LNCAP (cell line): ENCODE data around the gene TP53TG5.

ENCODE experiments used
- TF ChIP-seq, protein P1 (sequence below): fragments of 450-650 bp; IDR thresholded peaks from 2 replicates; pipeline ENCODE4 v1.5.1; 2017; ENCODE audit warnings: mild to moderate bottlenecking

TP53TG5 gene

DNA sequence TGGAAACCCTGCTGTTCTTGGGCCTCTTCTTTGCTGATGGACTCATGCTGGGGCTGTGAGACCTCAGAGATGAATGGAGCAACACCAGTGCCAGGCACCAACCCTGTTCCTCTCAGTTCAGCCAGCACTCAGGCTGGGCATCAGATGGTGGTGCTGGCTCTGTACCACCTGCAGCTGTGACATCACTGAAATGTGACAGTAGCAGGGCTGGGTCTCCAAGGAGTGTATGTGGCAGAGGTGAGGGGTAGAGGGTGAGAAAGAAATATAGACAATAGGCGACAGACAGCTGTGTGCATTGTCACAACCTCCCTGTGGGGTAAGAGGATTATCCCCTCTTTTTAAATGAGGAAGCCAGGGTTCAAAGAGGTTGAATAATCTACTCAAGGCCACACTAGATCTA is at the start of gene TP53TG5:
Gene TP53TG5 (minus strand): TSS at position 135 of the 400 bp plus-strand sequence. CDS start 89 bp downstream, at position 46.
- TF ChIP-seq, protein P1, sequence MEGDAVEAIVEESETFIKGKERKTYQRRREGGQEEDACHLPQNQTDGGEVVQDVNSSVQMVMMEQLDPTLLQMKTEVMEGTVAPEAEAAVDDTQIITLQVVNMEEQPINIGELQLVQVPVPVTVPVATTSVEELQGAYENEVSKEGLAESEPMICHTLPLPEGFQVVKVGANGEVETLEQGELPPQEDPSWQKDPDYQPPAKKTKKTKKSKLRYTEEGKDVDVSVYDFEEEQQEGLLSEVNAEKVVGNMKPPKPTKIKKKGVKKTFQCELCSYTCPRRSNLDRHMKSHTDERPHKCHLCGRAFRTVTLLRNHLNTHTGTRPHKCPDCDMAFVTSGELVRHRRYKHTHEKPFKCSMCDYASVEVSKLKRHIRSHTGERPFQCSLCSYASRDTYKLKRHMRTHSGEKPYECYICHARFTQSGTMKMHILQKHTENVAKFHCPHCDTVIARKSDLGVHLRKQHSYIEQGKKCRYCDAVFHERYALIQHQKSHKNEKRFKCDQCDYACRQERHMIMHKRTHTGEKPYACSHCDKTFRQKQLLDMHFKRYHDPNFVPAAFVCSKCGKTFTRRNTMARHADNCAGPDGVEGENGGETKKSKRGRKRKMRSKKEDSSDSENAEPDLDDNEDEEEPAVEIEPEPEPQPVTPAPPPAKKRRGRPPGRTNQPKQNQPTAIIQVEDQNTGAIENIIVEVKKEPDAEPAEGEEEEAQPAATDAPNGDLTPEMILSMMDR: no peak

DNA sequence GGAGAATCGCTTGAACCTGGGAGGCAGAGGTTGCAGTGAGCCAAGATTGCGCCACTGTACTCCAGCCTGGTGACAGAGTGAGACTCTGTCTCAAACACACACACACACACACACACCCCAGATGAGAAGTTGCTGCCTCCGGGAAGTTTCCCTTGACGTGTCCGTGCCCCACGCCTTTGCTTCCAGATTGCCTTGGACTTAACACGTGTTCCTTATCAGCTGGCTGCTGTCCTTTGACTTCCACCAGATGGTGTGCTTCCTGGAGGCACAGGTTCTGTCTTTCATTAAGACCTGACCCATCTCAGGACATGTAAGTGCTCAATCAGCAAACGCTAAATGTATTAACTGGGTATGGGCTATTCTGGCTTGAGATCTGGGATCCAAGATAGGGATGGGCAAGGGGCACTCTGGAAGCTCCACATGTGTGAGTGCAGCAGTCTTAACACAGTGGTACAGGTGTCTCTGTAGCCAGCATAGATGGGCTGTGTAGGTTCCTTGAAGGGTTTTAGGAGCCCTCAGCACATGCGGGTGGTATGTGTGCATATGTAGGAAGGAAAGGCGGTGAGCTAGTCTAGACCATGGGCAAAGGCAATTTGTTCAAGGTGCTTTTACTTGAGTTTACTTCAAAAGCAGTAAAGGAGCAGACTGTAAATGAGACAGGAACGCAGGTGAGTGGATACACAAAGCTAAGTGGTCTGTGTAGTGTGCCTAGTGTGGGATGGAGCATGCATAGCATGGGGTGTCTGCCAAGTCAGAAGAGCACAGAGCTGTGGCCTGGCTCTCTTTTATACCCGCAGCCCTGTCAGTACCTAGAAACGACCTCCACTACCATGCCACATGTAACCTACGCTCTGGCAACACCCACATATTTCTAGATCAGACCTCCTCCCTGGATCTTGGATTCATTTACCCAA is 49.4 kb upstream of the TP53TG5 start:
- TF ChIP-seq, protein P1: no peak

- TF ChIP-seq, protein P1: no peak
Observed at GRCh38 chr20:45426320-45427016, 48.3 kb upstream of the TP53TG5 start.

GRCh38 chr20:45425561-45425960 is 47.4 kb upstream of the TP53TG5 start:
- TF ChIP-seq, protein P1: no peak

GRCh38 chr20:45423700-45424099 is 45.6 kb upstream of the TP53TG5 start:
- TF ChIP-seq, protein P1: no peak

DNA sequence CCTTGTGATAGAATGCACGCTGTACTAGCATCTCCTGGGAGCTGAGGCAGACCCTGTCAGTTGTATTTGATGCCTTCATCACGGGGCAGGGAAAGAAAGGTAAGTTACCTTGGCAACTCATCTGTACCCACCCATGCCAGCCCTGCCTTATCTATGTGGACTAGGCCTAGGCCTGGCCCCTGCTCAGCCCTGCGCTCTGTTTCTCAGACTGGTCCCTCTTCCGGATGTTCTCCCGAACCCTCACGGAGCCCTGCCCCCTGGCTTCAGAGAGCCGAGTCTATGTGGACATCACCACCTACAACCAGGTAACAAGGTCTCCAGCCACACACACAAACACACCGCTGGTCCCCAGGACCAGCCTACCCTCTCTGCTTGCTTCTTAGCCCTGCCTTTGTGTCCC is 42.0 kb upstream of the TP53TG5 start:
- TF ChIP-seq, protein P1: no peak

DNA sequence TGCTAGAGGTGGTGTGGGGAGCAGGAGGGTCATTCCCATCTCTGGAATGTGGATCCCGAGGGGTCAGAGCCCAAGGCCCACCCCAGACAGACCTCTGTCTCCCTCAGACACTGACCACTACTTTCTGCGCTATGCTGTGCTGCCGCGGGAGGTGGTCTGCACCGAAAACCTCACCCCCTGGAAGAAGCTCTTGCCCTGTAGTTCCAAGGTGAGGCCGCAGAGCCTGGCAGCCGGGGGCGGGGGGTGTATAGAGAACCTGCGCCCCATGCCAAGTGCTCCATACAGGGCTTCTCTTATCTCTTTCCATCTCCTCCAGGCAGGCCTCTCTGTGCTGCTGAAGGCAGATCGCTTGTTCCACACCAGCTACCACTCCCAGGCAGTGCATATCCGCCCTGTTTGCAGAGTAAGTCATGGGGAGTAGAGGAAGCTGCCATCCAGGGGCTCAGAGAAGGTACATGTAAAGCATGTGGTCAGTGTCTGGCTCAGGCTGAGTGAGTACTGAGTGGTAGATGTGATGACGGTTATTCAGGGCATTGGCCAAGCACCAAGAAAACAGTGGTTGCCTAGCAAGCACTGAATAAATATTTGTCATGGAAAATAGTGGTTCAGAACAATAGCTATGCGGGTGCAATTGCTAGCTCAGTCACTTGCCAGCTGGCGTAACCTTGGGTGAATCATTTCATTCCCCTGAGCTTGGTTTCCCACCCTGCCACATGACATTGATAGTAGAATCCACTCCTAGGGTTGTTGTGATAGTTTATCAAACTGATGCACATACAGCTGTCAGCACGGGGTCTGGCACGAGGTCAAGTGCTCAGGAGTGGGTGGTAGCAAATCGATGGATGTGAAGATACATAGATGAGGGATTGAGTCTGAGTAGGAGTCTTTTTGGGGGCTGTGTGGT is 41.3 kb upstream of the TP53TG5 start:
- TF ChIP-seq, protein P1: no peak
